A549 (cell line): Measurements from ENCODE around the gene APMAP. TPM values are rescaled to one million over a fixed set of nuclear protein-coding genes. Genes with fewer than 3 reads are reported as not detected.

Experiments used
- ATAC-seq, 2 experiments: fragments of 200-7000 bp in 1 of 2; fragments of >200 bp in 1 of 2; cut with Nextera tagmentation in 1 of 2; cut with Tn5 transposase in 1 of 2; 3 replicates each; pipeline versions ENCODE4 v1.8.0 to v1.9.1; 2018 to 2020; ENCODE audit warnings: mild to moderate bottlenecking in 1 of 2, moderate library complexity in 1 of 2
- CTCF ChIA-PET: fragments of 300-600 bp; sonication (Branson Sonifier 250); formaldehyde crosslinking; extraction: SDS; loops from one replicate; lab custom pipeline; 2021; ENCODE audit warnings: antibody characterized with exemption, inconsistent platforms; lab: Yijun Ruan, JAX
- POLR2A ChIA-PET: fragments of 350-600 bp; formaldehyde crosslinking; extraction: SDS; loops from one replicate; lab custom pipeline; 2021; ENCODE audit warnings: antibody characterized with exemption, inconsistent platforms; lab: Yijun Ruan, JAX
- DNase-seq, 2 experiments: peaks; one replicate each; pipeline versions ENCODE4 v3.0.0 to v3.0.0-alpha.2; 2011 to 2016; ENCODE audit warnings: low read depth in 1 of 2, low spot score in 1 of 2
- FAIRE-seq: peaks from 2 replicates; lab custom pipeline; 2011; peaks lifted over from hg19 to GRCh38; lab: Jason Lieb, UNC
- H3K27ac ChIP-seq, 2 experiments: fragments of >200 bp; sonication (Bioruptor Twin); formaldehyde crosslinking; 3 replicates each; pipeline ENCODE4 v1.5.1; 2016 to 2017
- H3K4me1 ChIP-seq: fragments of >200 bp; sonication (Bioruptor Twin); formaldehyde crosslinking; 3 replicates; pipeline ENCODE4 v1.6.1; 2016
- H3K4me2 ChIP-seq: fragments of >200 bp; sonication (Bioruptor Twin); formaldehyde crosslinking; 3 replicates; pipeline ENCODE4 v1.6.1; 2016
- H3K4me3 ChIP-seq: fragments of >200 bp; sonication (Bioruptor Twin); formaldehyde crosslinking; 3 replicates; pipeline ENCODE4 v1.5.1; 2016
- H3K9me3 ChIP-seq: fragments of >200 bp; sonication (Bioruptor Twin); formaldehyde crosslinking; 3 replicates; pipeline ENCODE4 v1.6.1; 2016
- BCL3 ChIP-seq: fragments of >200 bp; sonication (Bioruptor Twin); formaldehyde crosslinking; IDR thresholded peaks from 3 replicates; pipeline ENCODE4 v1.6.1; 2016
- CBX8 ChIP-seq: fragments of 200-600 bp; sonication (generic); IDR thresholded peaks from 2 replicates; pipeline ENCODE4 v1.6.1; 2016
- CEBPB ChIP-seq, 2 experiments: fragments of >200 bp in 1 of 2; sonication (Bioruptor Twin) in 1 of 2; formaldehyde crosslinking in 1 of 2; IDR thresholded peaks; 2 replicates each; pipeline ENCODE4 v1.6.1; 2012 to 2016
- CHD2 ChIP-seq: fragments of 150-350 bp; IDR thresholded peaks from 2 replicates; pipeline ENCODE4 v1.6.1; 2014; ENCODE audit warnings: low read length; ENCODE audit not compliant: partially characterized antibody
- CHD4 ChIP-seq: fragments of 200-600 bp; sonication (generic); IDR thresholded peaks from 2 replicates; pipeline ENCODE4 v1.6.1; 2016; ENCODE audit warnings: antibody characterized with exemption, mild to moderate bottlenecking, borderline replicate concordance
- CTCF ChIP-seq: fragments of >200 bp; sonication (Bioruptor Twin); formaldehyde crosslinking; IDR thresholded peaks from 3 replicates; pipeline ENCODE4 v1.5.1; 2016
- EHF ChIP-seq: fragments of 250-450 bp; sonication (Bioruptor Pico); IDR thresholded peaks from 2 replicates; pipeline ENCODE4 v1.5.0; 2020; ENCODE audit warnings: mild to moderate bottlenecking
- FOSB ChIP-seq: fragments of 250-450 bp; sonication (Bioruptor Pico); IDR thresholded peaks from 2 replicates; pipeline ENCODE4 v1.5.0; 2020; ENCODE audit warnings: mild to moderate bottlenecking, moderate library complexity
- FOSL2 ChIP-seq, 2 experiments: fragments of 450-650 bp in 1 of 2; fragments of >200 bp in 1 of 2; sonication (Bioruptor Twin) in 1 of 2; formaldehyde crosslinking; IDR thresholded peaks; 2 replicates each; pipeline versions ENCODE4 v1.5.0 to v1.6.1; 2016 to 2020; ENCODE audit warnings: mild to moderate bottlenecking in 1 of 2, moderate library complexity in 1 of 2
- GATA3 ChIP-seq: IDR thresholded peaks from 2 replicates; pipeline ENCODE4 v1.6.1; 2012; ENCODE audit warnings: borderline replicate concordance
- HMGXB4 ChIP-seq: fragments of 250-450 bp; sonication (Bioruptor Pico); IDR thresholded peaks from 2 replicates; pipeline ENCODE4 v1.5.0; 2021; ENCODE audit warnings: mild to moderate bottlenecking, moderate library complexity, borderline replicate concordance
- HOXB5 ChIP-seq: fragments of 250-450 bp; sonication (Bioruptor Pico); IDR thresholded peaks from 2 replicates; pipeline ENCODE4 v1.5.0; 2020; ENCODE audit warnings: mild to moderate bottlenecking, moderate library complexity
- JUN ChIP-seq, 2 experiments: fragments of >200 bp; sonication (Bioruptor Twin); formaldehyde crosslinking; IDR thresholded peaks; 2 replicates in 1 of 2; 3 replicates in 1 of 2; pipeline ENCODE4 v1.6.1; 2016 to 2017
- KDM5A ChIP-seq: fragments of 200-600 bp; sonication (generic); IDR thresholded peaks from 2 replicates; pipeline ENCODE4 v1.6.1; 2016; ENCODE audit warnings: antibody characterized with exemption, mild to moderate bottlenecking
- MAFK ChIP-seq: fragments of 450-650 bp; IDR thresholded peaks from 2 replicates; pipeline ENCODE4 v1.6.1; 2014; ENCODE audit not compliant: partially characterized antibody
- MAZ ChIP-seq: fragments of 150-350 bp; IDR thresholded peaks from 2 replicates; pipeline ENCODE4 v1.6.1; 2014; ENCODE audit warnings: antibody characterized with exemption, low read depth, low read length, borderline replicate concordance
- MYC ChIP-seq: IDR thresholded peaks from 2 replicates; pipeline ENCODE4 v1.6.1; 2012; ENCODE audit warnings: mild to moderate bottlenecking, inconsistent platforms, low read length, improper control_type of control experiment, borderline replicate concordance
- NR3C1 ChIP-seq: fragments of >200 bp; sonication (Bioruptor Twin); formaldehyde crosslinking; IDR thresholded peaks from 3 replicates; pipeline ENCODE4 v1.6.1; 2017
- PHF8 ChIP-seq: fragments of 200-600 bp; sonication (generic); IDR thresholded peaks from 2 replicates; pipeline ENCODE4 v1.6.1; 2016; ENCODE audit warnings: low read depth, mild to moderate bottlenecking, antibody characterized with exemption, moderate library complexity, borderline replicate concordance
- POLR2A ChIP-seq: IDR thresholded peaks from 2 replicates; pipeline ENCODE4 v1.6.1; 2012; ENCODE audit warnings: mild to moderate bottlenecking, low read length
- POLR2AphosphoS2 ChIP-seq: conservative IDR thresholded peaks from 2 replicates; pipeline ENCODE4 v1.6.1; 2012; ENCODE audit warnings: low read length, improper control_type of control experiment, inconsistent platforms
- RAD21 ChIP-seq, 2 experiments: fragments of >200 bp in 1 of 2; sonication (Bioruptor Twin) in 1 of 2; formaldehyde crosslinking in 1 of 2; IDR thresholded peaks in 1 of 2; conservative IDR thresholded peaks in 1 of 2; 2 replicates in 1 of 2; 3 replicates in 1 of 2; pipeline ENCODE4 v1.6.1; 2012 to 2018; ENCODE audit warnings: inconsistent platforms in 1 of 2
- RARB ChIP-seq: fragments of 250-450 bp; sonication (Bioruptor Pico); IDR thresholded peaks from 2 replicates; pipeline ENCODE4 v1.8.0; 2021; ENCODE audit warnings: mild to moderate bottlenecking, moderate library complexity
- RCOR1 ChIP-seq: fragments of 150-350 bp; IDR thresholded peaks from 2 replicates; pipeline ENCODE4 v1.6.1; 2014; ENCODE audit warnings: antibody characterized with exemption, low read length, low read depth
- RFX5 ChIP-seq: fragments of 450-650 bp; IDR thresholded peaks from 2 replicates; pipeline ENCODE4 v1.7.1; 2014; ENCODE audit warnings: antibody characterized with exemption, mild to moderate bottlenecking, moderate library complexity
- RNF2 ChIP-seq: fragments of 200-600 bp; sonication (generic); IDR thresholded peaks from 2 replicates; pipeline ENCODE4 v1.6.1; 2016; ENCODE audit warnings: low read depth, mild to moderate bottlenecking, antibody characterized with exemption, moderate library complexity, borderline replicate concordance
- SREBF2 ChIP-seq: fragments of 450-650 bp; IDR thresholded peaks from 2 replicates; pipeline ENCODE4 v1.6.1; 2014; ENCODE audit warnings: mild to moderate bottlenecking, moderate library complexity
- TFCP2L1 ChIP-seq: fragments of 250-450 bp; sonication (Bioruptor Pico); IDR thresholded peaks from 2 replicates; pipeline ENCODE4 v1.5.0; 2021; ENCODE audit warnings: mild to moderate bottlenecking
- USF2 ChIP-seq: fragments of 450-650 bp; IDR thresholded peaks from 2 replicates; pipeline ENCODE4 v1.6.1; 2014; ENCODE audit warnings: antibody characterized with exemption
- WGBS: methylation state at CpG from one replicate; pipeline ENCODE4 v1.1.6; 2017; ENCODE audit errors: missing lambda C conversion rate; 5-methylcytosine and 5-hydroxymethylcytosine counted together
- polyA plus RNA-seq, 4 experiments: library from polyadenylated mRNA; depleted of rRNA in 3 of 4; stranded (reverse); fragments of >200 nt; fragmentation: RNase III in 1 of 4; extraction: RNeasy Plus Mini Kit Qiagen cat#74134 plus additional on column Dnase treatment in 1 of 4; gene quantifications; 2 replicates in 3 of 4; 3 replicates in 1 of 4; pipeline ENCODE4 v1.2.3, GENCODE V29; 2011 to 2017
- TF ChIP-seq, protein P1 (sequence below): fragments of >200 bp; sonication (Bioruptor Twin); formaldehyde crosslinking; IDR thresholded peaks from 2 replicates; pipeline ENCODE4 v1.6.1; 2016

The APMAP gene
- polyA plus RNA-seq, 2 of the 4 experiments (the other 2 are of a cell fraction), result 113 to 141 TPM

DNA sequence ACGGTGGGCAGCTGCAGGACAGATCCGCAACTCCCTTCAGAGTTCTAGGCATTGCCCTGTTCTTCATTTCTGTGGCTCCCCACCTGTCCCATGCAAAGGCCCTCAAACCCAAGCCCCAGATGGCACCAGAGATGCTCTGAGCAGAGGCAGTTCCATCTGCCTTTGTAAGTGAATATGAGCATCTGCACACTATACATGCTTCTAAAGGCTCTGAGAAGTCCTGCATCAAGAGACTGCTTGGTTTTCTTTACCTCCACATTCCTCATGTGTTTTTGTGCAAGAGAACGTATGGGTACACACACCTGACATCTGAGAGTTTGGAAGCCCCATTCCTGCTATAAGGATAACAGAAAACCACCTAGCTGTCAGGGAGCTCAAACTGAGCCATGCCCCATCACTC lies 57.8 kb downstream of the APMAP start:
- ChIA-PET POLR2A (no interaction called here), CTCF (interaction anchor here (1.0 to 1.7 kb wide), 2 partner anchors 9 to 17 kb away, joined by 3 to 5 read pairs; no protein-coding TSS in a partner anchor)
- Histone ChIP-seq H3K4me1 (no peaks in the 10 kb centered on the region), H3K27ac (no peak overlapping the region), H3K9me3 (no peaks in the 10 kb centered on the region), H3K4me2 (no peak overlapping the region), H3K4me3 (no peak overlapping the region)
- DNase-seq (no peak), ATAC-seq (no peak), FAIRE-seq (no peak)
- TF ChIP-seq, protein P1, sequence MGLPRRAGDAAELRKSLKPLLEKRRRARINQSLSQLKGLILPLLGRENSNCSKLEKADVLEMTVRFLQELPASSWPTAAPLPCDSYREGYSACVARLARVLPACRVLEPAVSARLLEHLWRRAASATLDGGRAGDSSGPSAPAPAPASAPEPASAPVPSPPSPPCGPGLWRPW, result no peak
- TF ChIP-seq CBX8 (no peak), SREBF2 (no peak), CHD4 (no peak), RCOR1 (no peak), CTCF (no peak), EHF (CRISPR knock-in tag) (no peak), RAD21 (conservative IDR thresholded peaks at IDR 0.05 in 1 of 2, IDR thresholded peaks at IDR 0.05 in 1 of 2) (no peak), NR3C1 (no peak), RNF2 (no peak), CEBPB (IDR thresholded peaks at IDR 0.05) (no peak), HOXB5 (CRISPR knock-in tag) (no peak), USF2 (no peak), RFX5 (no peak), KDM5A (no peak), FOSL2 (IDR thresholded peaks at IDR 0.05) (no peak), FOSL2 (CRISPR knock-in tag; IDR thresholded peaks at IDR 0.05) (no peak), CHD2 (no peak)
- 64% methylated on average over 3 of the region's 3 CpGs for whole genome bisulfite sequencing

DNA sequence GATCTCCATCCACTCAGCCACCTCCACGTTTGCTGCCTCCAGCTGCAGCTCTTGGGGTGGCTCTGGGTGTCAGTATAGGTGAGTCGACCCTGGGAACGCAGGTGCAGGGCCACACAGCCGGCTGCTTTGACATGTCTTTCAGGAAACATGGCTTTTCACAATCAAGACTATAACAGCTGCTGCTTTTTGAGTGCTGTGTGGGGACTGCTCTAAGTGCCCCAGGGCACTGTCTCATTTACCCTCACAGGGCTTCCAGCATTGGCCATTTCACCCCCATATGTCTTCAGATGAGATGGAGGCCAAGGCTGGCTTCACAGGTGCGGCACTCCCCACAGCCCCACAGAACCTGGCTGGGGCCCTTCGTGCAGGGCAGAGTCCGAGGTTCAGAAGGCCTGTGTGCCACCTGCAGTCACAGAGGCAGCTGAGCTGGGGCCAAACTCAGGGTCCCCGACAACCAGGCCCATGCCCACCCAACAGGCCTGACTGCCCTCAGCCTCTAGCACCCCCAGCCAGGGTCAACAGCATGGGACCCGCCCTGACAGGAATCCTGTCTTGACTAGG lies 58.4 kb downstream of the APMAP start:
- FAIRE-seq, result no peak
- Histone ChIP-seq H3K9me3 (no peaks in the 10 kb centered on the region), H3K4me2 (no peak overlapping the region), H3K27ac (no peak overlapping the region), H3K4me1 (no peaks in the 10 kb centered on the region), H3K4me3 (no peak overlapping the region)
- no peak for ATAC-seq
- TF ChIP-seq HOXB5 (CRISPR knock-in tag) (no peak), MAFK (no peak), JUN (IDR thresholded peaks at IDR 0.05) (no peak), PHF8 (no peak), RNF2 (no peak), MAZ (no peak), HMGXB4 (CRISPR knock-in tag) (no peak), BCL3 (no peak), RAD21 (conservative IDR thresholded peaks at IDR 0.05 in 1 of 2, IDR thresholded peaks at IDR 0.05 in 1 of 2) (no peak), RARB (CRISPR knock-in tag) (no peak), POLR2AphosphoS2 (no peak), GATA3 (no peak), MYC (no peak), CTCF (no peak), CEBPB (IDR thresholded peaks at IDR 0.05) (no peak), TFCP2L1 (CRISPR knock-in tag) (no peak), NR3C1 (no peak), POLR2A (no peak), FOSB (no peak)
- CTCF ChIA-PET, result interaction anchor here (1.0 to 1.7 kb wide), 2 partner anchors 9 to 16 kb away, joined by 3 to 5 read pairs; no protein-coding TSS in a partner anchor
- no peak for DNase-seq
- POLR2A ChIA-PET, result no interaction called here
- 54% methylated on average over 9 of the region's 9 CpGs for WGBS
